Measurements from ENCODE around the gene CRIP2.

GRCh38 chr14:105489542-105490266, 15.1 kb downstream of the CRIP2 start:
- TF ChIP-seq ZNF274 (IDR thresholded peaks at IDR 0.05; ENCODE audit: low read depth, low read length), result no peak
- TF ChIP-seq YY1 (IDR thresholded peaks at IDR 0.05; ENCODE audit: insufficient read depth, insufficient read length), result no peak
- no peak for TF ChIP-seq SUZ12 (IDR thresholded peaks at IDR 0.05; ENCODE audit: extremely low read depth, insufficient read depth, insufficient read length)

All from NT2/D1 (cell line).